ENCODE results near the gene MAN2A1.
A peak's percentile ranks its signal among the peaks of the same experiment; 100 is the strongest.

The MAN2A1 gene

GRCh38 chr5:109690242-109690974, 681 bp downstream of the MAN2A1 start (continued):
- TF ChIP-seq ZBTB10 (tag by site-specific recombination; IDR thresholded peaks at IDR 0.05), result peak; percentile 50
- peak; percentile 47 for TF ChIP-seq PATZ1 (tag by site-specific recombination; IDR thresholded peaks at IDR 0.05)
- TF ChIP-seq GLIS1 (tag by site-specific recombination; IDR thresholded peaks at IDR 0.05), result peak; percentile 75
- TF ChIP-seq ZBTB26 (tag by site-specific recombination; optimal IDR thresholded peaks at IDR 0.05), result peak; percentile 85
- no peak for TF ChIP-seq ZNF629 (tag by site-specific recombination; IDR thresholded peaks at IDR 0.05)
- TF ChIP-seq ZFP37 (tag by site-specific recombination; IDR thresholded peaks at IDR 0.05), result 0 out of 2 replicates have a peak, but pooled peaks have one; percentile 24
- 0 out of 2 replicates have a peak, but pooled peaks have one; percentile 55 for TF ChIP-seq ZSCAN30 (tag by site-specific recombination; IDR thresholded peaks at IDR 0.05)
- TF ChIP-seq ZBTB8A (tag by site-specific recombination; IDR thresholded peaks at IDR 0.05), result peak; percentile 77
- 0 out of 2 replicates have a peak, but pooled peaks have one; percentile 36 for TF ChIP-seq ZNF2 (tag by site-specific recombination; IDR thresholded peaks at IDR 0.05)
- peak; percentile 38 for TF ChIP-seq ZBTB17 (tag by site-specific recombination; IDR thresholded peaks at IDR 0.05)
- TF ChIP-seq ZNF394 (tag by site-specific recombination; IDR thresholded peaks at IDR 0.05; ENCODE audit: borderline replicate concordance), result 0 out of 2 replicates have a peak, but pooled peaks have one; percentile 10
- peak; percentile 97 for TF ChIP-seq GLIS2 (tag by site-specific recombination; IDR thresholded peaks at IDR 0.05)
- TF ChIP-seq CTCF (tag by site-specific recombination; IDR thresholded peaks at IDR 0.05), result peak; percentile 11
- TF ChIP-seq ZNF571 (tag by site-specific recombination; IDR thresholded peaks at IDR 0.05), result no peak
- TF ChIP-seq ZNF449 (tag by site-specific recombination; IDR thresholded peaks at IDR 0.05), result 0 out of 2 replicates have a peak, but pooled peaks have one; percentile 34
- TF ChIP-seq ZNF239 (tag by site-specific recombination; IDR thresholded peaks at IDR 0.05), result no peak
- TF ChIP-seq KLF17 (tag by site-specific recombination; IDR thresholded peaks at IDR 0.05), result 0 out of 2 replicates have a peak, but pooled peaks have one; percentile 21
- no peak for TF ChIP-seq ZNF791 (tag by site-specific recombination; IDR thresholded peaks at IDR 0.05)
- TF ChIP-seq ZBTB20 (tag by site-specific recombination; IDR thresholded peaks at IDR 0.05), result peak; percentile 66; the same call in 1 of the 2 replicates
- peak; percentile 48; the same call in 1 of the 2 replicates for TF ChIP-seq YY1 (tag by site-specific recombination; IDR thresholded peaks at IDR 0.05)
- TF ChIP-seq BCL6B (tag by site-specific recombination; IDR thresholded peaks at IDR 0.05), result peak; percentile 50; the same call in 1 of the 2 replicates
